ENCODE measurements around the gene SOCS3. TPM values are rescaled to one million over a fixed set of nuclear protein-coding genes. Genes with fewer than 3 reads are reported as not detected.

SOCS3 gene, protein sequence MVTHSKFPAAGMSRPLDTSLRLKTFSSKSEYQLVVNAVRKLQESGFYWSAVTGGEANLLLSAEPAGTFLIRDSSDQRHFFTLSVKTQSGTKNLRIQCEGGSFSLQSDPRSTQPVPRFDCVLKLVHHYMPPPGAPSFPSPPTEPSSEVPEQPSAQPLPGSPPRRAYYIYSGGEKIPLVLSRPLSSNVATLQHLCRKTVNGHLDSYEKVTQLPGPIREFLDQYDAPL
- total RNA-seq (2014; rRNA removed; shearing (Covaris generic)): not detected in 2 replicates
- not detected in 2 replicates for total RNA-seq (2022)
- Bru-seq, nascent RNA: percentile 20 among the genes with signal in this experiment
- BruChase-seq, experiment 1, labeled RNA remaining after a 6-hour chase: percentile 23 among the genes with signal in this experiment
- BruChase-seq, experiment 2, labeled RNA remaining after a 2-hour chase: percentile 23 among the genes with signal in this experiment
- long read RNA-seq: 0 reads

DNA sequence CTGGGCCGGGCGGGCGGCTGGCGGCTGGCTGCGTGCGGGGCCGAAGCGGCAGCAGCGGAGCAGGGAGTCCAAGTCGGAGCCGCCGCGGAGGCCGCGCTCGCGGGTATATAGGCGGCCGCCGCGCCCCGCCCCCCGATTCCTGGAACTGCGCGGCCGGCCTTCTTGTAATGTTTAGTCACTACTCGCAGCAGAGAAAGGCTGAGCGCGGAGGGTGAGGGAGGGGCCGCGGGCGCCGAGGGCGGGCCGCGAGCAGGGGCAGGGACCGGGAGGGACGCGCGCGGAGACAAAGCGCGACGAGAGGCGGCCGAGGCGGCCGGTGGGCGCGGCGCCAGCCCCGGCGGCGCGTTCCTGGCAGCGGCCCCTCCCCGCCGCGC, at the start of gene SOCS3:
Gene SOCS3 (minus strand): TSS at position 81 of the 374 bp plus-strand sequence. CDS start 982 bp downstream, outside the sequence.
- CTCF ChIA-PET (ENCODE audit: unreplicated experiment): no interaction called here
- H3K27ac ChIP-seq (ENCODE audit: low read depth, low read length, poor library complexity, severe bottlenecking): no peak within 1 kb of the TSS

DNA sequence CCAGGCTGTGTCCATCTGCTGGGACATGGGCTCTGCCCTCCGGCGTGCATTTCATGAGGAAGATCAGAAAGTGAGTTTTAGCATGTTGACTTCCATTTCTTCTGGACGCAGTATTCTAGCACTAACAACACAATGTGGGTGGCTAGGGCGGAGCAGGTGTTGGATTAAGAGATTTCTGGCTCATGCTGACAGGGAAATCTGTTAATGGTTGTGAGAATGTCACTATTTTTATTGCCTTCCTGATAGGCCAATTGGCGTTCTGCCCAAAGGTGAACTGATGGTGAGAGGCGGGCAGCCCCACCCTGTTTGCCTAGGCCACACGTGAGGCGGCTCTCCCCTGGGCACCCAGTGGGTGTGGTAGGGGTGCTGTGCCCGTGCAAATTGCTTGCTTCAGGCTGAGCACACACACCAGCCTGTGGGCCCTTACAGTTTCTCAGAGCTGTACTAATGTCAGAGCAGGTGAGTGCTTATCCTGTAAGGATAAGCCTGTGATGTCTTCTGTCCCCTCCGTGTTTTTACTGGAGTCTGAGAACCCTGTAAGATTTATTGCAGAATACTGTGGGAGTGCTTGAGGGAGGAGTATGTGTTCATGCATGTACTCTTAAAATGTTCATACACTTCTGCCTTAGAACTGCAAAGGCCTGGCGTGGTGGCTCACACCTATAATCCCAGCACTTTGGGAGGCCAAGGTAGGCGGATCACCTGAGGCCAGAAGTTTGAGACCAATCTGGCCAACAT, 49.5 kb upstream of the SOCS3 start:
- ChIA-PET CTCF (ENCODE audit: unreplicated experiment) (no interaction called here), POLR2A (interaction anchor here (0.8 kb wide), 1 partner anchor 28 kb away, joined by 3 read pairs; no protein-coding TSS in a partner anchor)
- H3K79me2 ChIP-seq (ENCODE audit: insufficient read depth, low read depth, low read length): no peaks in the 10 kb centered on the region
- no peaks in the 10 kb centered on the region for H3K9me3 ChIP-seq (ENCODE audit: low read length)
- peaks cover 56% of the 10 kb centered on the region for H3K36me3 ChIP-seq (ENCODE audit: insufficient read depth, low read length)
- peaks cover 4% of the 10 kb centered on the region for H3K4me1 ChIP-seq (ENCODE audit: insufficient read depth, low read length, poor library complexity, severe bottlenecking)
- no peaks in the 10 kb centered on the region for H4K20me1 ChIP-seq (ENCODE audit: insufficient read depth, low read length)
- TF ChIP-seq EZH2phosphoT487 (IDR thresholded peaks at IDR 0.05; ENCODE audit: borderline replicate concordance, low read depth, low read length): no peak
- TF ChIP-seq CTCF (conservative IDR thresholded peaks at IDR 0.05; ENCODE audit: low read length): no peak
- H3K27ac ChIP-seq (ENCODE audit: low read depth, low read length, poor library complexity, severe bottlenecking): no peak overlapping the region
- no TSS peak for BruUV-seq (replicated peaks)
- H2AFZ ChIP-seq (ENCODE audit: low read length): no peak overlapping the region
- H3K9me2 ChIP-seq (ENCODE audit: insufficient read depth, low read length): no peaks in the 10 kb centered on the region
- no peak overlapping the region for H3K4me2 ChIP-seq (ENCODE audit: low read length)
- intact Hi-C loops (cut with micrococcal nuclease; ENCODE audit: unreplicated experiment): no loop called here
- no peak overlapping the region for H3K4me3 ChIP-seq (ENCODE audit: low read depth, low read length, poor library complexity, severe bottlenecking)
- DNase-seq (ENCODE audit: low spot score): no peak

More for the DNA sequence above, at the start of gene SOCS3:
- no peaks in the 10 kb centered on the region for H4K20me1 ChIP-seq (ENCODE audit: insufficient read depth, low read length)
- TF ChIP-seq EZH2phosphoT487 (IDR thresholded peaks at IDR 0.05; ENCODE audit: borderline replicate concordance, low read depth, low read length) (peak; percentile 12; the same call in 1 of the 2 replicates), CTCF (conservative IDR thresholded peaks at IDR 0.05; ENCODE audit: low read length) (no peak)
- peak within 1 kb of the TSS; percentile 48 for H3K4me2 ChIP-seq (ENCODE audit: low read length)
- DNase-seq (ENCODE audit: low spot score): no peak
- H3K9me3 ChIP-seq (ENCODE audit: low read length): no peaks in the 10 kb centered on the region
- no peaks in the 10 kb centered on the region for H3K36me3 ChIP-seq (ENCODE audit: insufficient read depth, low read length)
- intact Hi-C loops (cut with micrococcal nuclease; ENCODE audit: unreplicated experiment): loop anchor here (1.0 to 10.0 kb wide), 2 partner anchors 62 to 345 kb away; no protein-coding TSS in a partner anchor
- H3K4me1 ChIP-seq (ENCODE audit: insufficient read depth, low read length, poor library complexity, severe bottlenecking): peaks cover 28% of the 10 kb centered on the region
- H3K9me2 ChIP-seq (ENCODE audit: insufficient read depth, low read length): no peaks in the 10 kb centered on the region
- BruUV-seq (replicated peaks): no TSS peak
- H2AFZ ChIP-seq (ENCODE audit: low read length): no peak within 1 kb of the TSS
- POLR2A ChIA-PET: no interaction called here
- no peak within 1 kb of the TSS for H3K4me3 ChIP-seq (ENCODE audit: low read depth, low read length, poor library complexity, severe bottlenecking)
- H3K79me2 ChIP-seq (ENCODE audit: insufficient read depth, low read depth, low read length): no peaks in the 10 kb centered on the region

Measured in OCI-LY7 (cell line).